Astrocyte of the spinal cord (primary cell): ENCODE measurements around the gene MGAT5B.

ENCODE experiments used
- DNase-seq: peaks from one replicate; pipeline ENCODE4 v3.0.0; 2011; ENCODE audit warnings: low read depth, low spot score
- H3K4me3 ChIP-seq: 2 replicates; pipeline ENCODE4 v1.5.1; 2011; ENCODE audit warnings: low read depth, mild to moderate bottlenecking, low read length, moderate library complexity
- CTCF ChIP-seq: IDR thresholded peaks from 2 replicates; pipeline ENCODE4 v1.5.1; 2012; ENCODE audit warnings: low read depth, mild to moderate bottlenecking, low read length, inconsistent platforms
- in situ Hi-C: cut with HindIII; loops from 2 replicates; pipeline ENCODE4 v1.10.0; 2017; ENCODE audit warnings: low sequenced_read_pairs

MGAT5B gene

GRCh38 chr17:76921340-76922036, 53.3 kb downstream of the MGAT5B start:
- no peak for DNase-seq
- H3K4me3 ChIP-seq = no peak overlapping the region
- no peak for TF ChIP-seq CTCF
- in situ Hi-C loops = no loop called here

GRCh38 chr17:76922084-76922483, 53.9 kb downstream of the MGAT5B start:
- no peak overlapping the region for H3K4me3 ChIP-seq
- DNase-seq = no peak
- in situ Hi-C loops = no loop called here
- TF ChIP-seq CTCF = no peak

GRCh38 chr17:76922967-76923366, 54.8 kb downstream of the MGAT5B start:
- in situ Hi-C loops = no loop called here
- TF ChIP-seq CTCF = no peak
- no peak overlapping the region for H3K4me3 ChIP-seq

GRCh38 chr17:76923491-76923890, 55.3 kb downstream of the MGAT5B start:
- TF ChIP-seq CTCF = no peak
- no peak for DNase-seq
- in situ Hi-C loops = no loop called here
- no peak overlapping the region for H3K4me3 ChIP-seq

More at GRCh38 chr17:76922967-76923366, 54.8 kb downstream of the MGAT5B start:
- no peak for DNase-seq

- in situ Hi-C loops = no loop called here
- DNase-seq = no peak
- no peak for TF ChIP-seq CTCF
- H3K4me3 ChIP-seq = no peak overlapping the region
These were observed 56.4 kb downstream of the MGAT5B start for GRCh38 chr17:76924345-76925342.

- TF ChIP-seq CTCF = no peak
- no peak overlapping the region for H3K4me3 ChIP-seq
- in situ Hi-C loops = no loop called here
- DNase-seq = no peak
These were observed 57.3 kb downstream of the MGAT5B start for GRCh38 chr17:76925441-76925891.
